Activated T-helper 1 cell treated with anti-CD3 and anti-CD28 coated beads, Interleukin-12 subunit alpha, Interleukin-12 subunit beta, Interleukin-2, Interleukin-4 antibody, amounts not matched to agents 30 ng/mL and 10 ng/mL and 1 ng/mL, durations not matched to agents 14 hours and 24 hours and 36 hours (primary cell): ENCODE results near the gene SLC35C1. TPM values are rescaled to one million over a fixed set of nuclear protein-coding genes. Genes with fewer than 3 reads are reported as not detected.
A peak's percentile ranks its signal among the peaks of the same experiment; 100 is the strongest.

Experiments used
- DNase-seq: peaks from one replicate; pipeline ENCODE4 v3.0.0; 2021; ENCODE audit warnings: low spot score
- H3K27ac Mint-ChIP-seq: one replicate; pipeline ENCODE4 v1.8.0; 2021; ENCODE audit warnings: mild to moderate bottlenecking, mixed read lengths
- H3K27me3 Mint-ChIP-seq: one replicate; pipeline ENCODE4 v1.8.0; 2022; ENCODE audit warnings: mild to moderate bottlenecking, moderate library complexity, mixed read lengths; ENCODE audit not compliant: insufficient read depth
- H3K36me3 Mint-ChIP-seq: one replicate; pipeline ENCODE4 v1.8.0; 2021; ENCODE audit warnings: low read depth, mixed read lengths
- H3K4me1 Mint-ChIP-seq: one replicate; pipeline ENCODE4 v1.8.0; 2021; ENCODE audit warnings: low read depth, mixed read lengths
- H3K4me3 Mint-ChIP-seq: one replicate; pipeline ENCODE4 v1.8.0; 2021; ENCODE audit warnings: mild to moderate bottlenecking, moderate library complexity, mixed read lengths
- H3K9me3 Mint-ChIP-seq: one replicate; pipeline ENCODE4 v1.8.0; 2021; ENCODE audit warnings: mixed read lengths
- intact Hi-C: fragments of 100-400 bp; cut with micrococcal nuclease; formaldehyde crosslinking; loops from one replicate; pipeline ENCODE4 v1.15.1; 2024
- total RNA-seq: library from RNA; stranded (reverse); gene quantifications from 2 replicates; pipeline ENCODE4 v1.2.3, GENCODE V29; 2022

SLC35C1 gene
- total RNA-seq, 1 donor from 2014 or later = 18.2 TPM

- Mint-ChIP-seq H3K27ac (no peak overlapping the region), H3K4me3 (peak overlapping the region; percentile 30), H3K9me3 (no peaks in the 10 kb centered on the region), H3K27me3 (peaks cover 5% of the 10 kb centered on the region), H3K4me1 (peaks cover 12% of the 10 kb centered on the region), H3K36me3 (no peaks in the 10 kb centered on the region)
- DNase-seq = no peak
- intact Hi-C loops = loop anchor here (2.0 kb wide), 1 partner anchor 662 kb away; no protein-coding TSS in a partner anchor
Observed at GRCh38 chr11:45772449-45772774, 32.5 kb upstream of the SLC35C1 start.

GRCh38 chr11:45772986-45773785 is 31.8 kb upstream of the SLC35C1 start:
- intact Hi-C loops = loop anchor here (2.0 kb wide), 1 partner anchor 662 kb away; no protein-coding TSS in a partner anchor
- H3K4me3 Mint-ChIP-seq = peak overlapping the region; percentile 2

GRCh38 chr11:45773786-45774655 is 30.9 kb upstream of the SLC35C1 start:
- Mint-ChIP-seq H3K4me3 (no peak overlapping the region), H3K4me1 (peaks cover 12% of the 10 kb centered on the region), H3K9me3 (no peaks in the 10 kb centered on the region), H3K27ac (no peak overlapping the region), H3K27me3 (peaks cover 9% of the 10 kb centered on the region), H3K36me3 (no peaks in the 10 kb centered on the region)
- intact Hi-C loops = loop anchor here (2.0 kb wide), 1 partner anchor 663 kb away; no protein-coding TSS in a partner anchor
- DNase-seq = no peak

More at GRCh38 chr11:45772986-45773785, 31.8 kb upstream of the SLC35C1 start:
- Mint-ChIP-seq H3K27me3 (peaks cover 9% of the 10 kb centered on the region), H3K9me3 (no peaks in the 10 kb centered on the region), H3K4me1 (peaks cover 12% of the 10 kb centered on the region), H3K27ac (no peak overlapping the region), H3K36me3 (no peaks in the 10 kb centered on the region)
- DNase-seq = no peak

GRCh38 chr11:45774786-45775185 is 30.2 kb upstream of the SLC35C1 start:
- intact Hi-C loops = no loop called here
- Mint-ChIP-seq H3K9me3 (no peaks in the 10 kb centered on the region), H3K27me3 (peaks cover 7% of the 10 kb centered on the region), H3K36me3 (no peaks in the 10 kb centered on the region), H3K27ac (no peak overlapping the region), H3K4me3 (no peak overlapping the region), H3K4me1 (peaks cover 12% of the 10 kb centered on the region)
- DNase-seq = no peak

- Mint-ChIP-seq H3K27me3 (peaks cover 9% of the 10 kb centered on the region), H3K36me3 (no peaks in the 10 kb centered on the region), H3K4me3 (no peak overlapping the region), H3K9me3 (no peaks in the 10 kb centered on the region), H3K27ac (no peak overlapping the region), H3K4me1 (no peaks in the 10 kb centered on the region)
- intact Hi-C loops = no loop called here
- no peak for DNase-seq
Observed at GRCh38 chr11:45777127-45777969, 27.6 kb upstream of the SLC35C1 start.

- intact Hi-C loops = no loop called here
- H3K4me3 Mint-ChIP-seq = no peak overlapping the region
- no peaks in the 10 kb centered on the region for H3K4me1 Mint-ChIP-seq
- no peaks in the 10 kb centered on the region for H3K9me3 Mint-ChIP-seq
- no peak overlapping the region for H3K27ac Mint-ChIP-seq
- peaks cover 11% of the 10 kb centered on the region for H3K27me3 Mint-ChIP-seq
- DNase-seq = no peak
- no peaks in the 10 kb centered on the region for H3K36me3 Mint-ChIP-seq
Observed at GRCh38 chr11:45778341-45778740, 26.6 kb upstream of the SLC35C1 start.

- intact Hi-C loops = no loop called here
- Mint-ChIP-seq H3K4me1 (no peaks in the 10 kb centered on the region), H3K27me3 (peaks cover 15% of the 10 kb centered on the region), H3K9me3 (no peaks in the 10 kb centered on the region), H3K36me3 (no peaks in the 10 kb centered on the region), H3K4me3 (no peak overlapping the region), H3K27ac (no peak overlapping the region)
- no peak for DNase-seq
Observed at GRCh38 chr11:45779602-45780001, 25.3 kb upstream of the SLC35C1 start.

GRCh38 chr11:45786272-45786671 is 18.7 kb upstream of the SLC35C1 start:
- Mint-ChIP-seq H3K4me1 (no peaks in the 10 kb centered on the region), H3K36me3 (no peaks in the 10 kb centered on the region)
- intact Hi-C loops = no loop called here

GRCh38 chr11:45788887-45789286 is 16.1 kb upstream of the SLC35C1 start:
- peaks cover 21% of the 10 kb centered on the region for H3K27me3 Mint-ChIP-seq
- no peaks in the 10 kb centered on the region for H3K4me1 Mint-ChIP-seq
- intact Hi-C loops = no loop called here
- peaks cover 3% of the 10 kb centered on the region for H3K9me3 Mint-ChIP-seq
- no peak overlapping the region for H3K4me3 Mint-ChIP-seq
- H3K36me3 Mint-ChIP-seq = no peaks in the 10 kb centered on the region
- DNase-seq = no peak
- no peak overlapping the region for H3K27ac Mint-ChIP-seq

More at GRCh38 chr11:45786272-45786671, 18.7 kb upstream of the SLC35C1 start:
- Mint-ChIP-seq H3K27ac (no peak overlapping the region), H3K4me3 (no peak overlapping the region), H3K9me3 (peaks cover 3% of the 10 kb centered on the region), H3K27me3 (peaks cover 17% of the 10 kb centered on the region)
- DNase-seq = no peak

- DNase-seq = no peak
- no peak overlapping the region for H3K27ac Mint-ChIP-seq
- H3K9me3 Mint-ChIP-seq = peaks cover 3% of the 10 kb centered on the region
- no peak overlapping the region for H3K4me3 Mint-ChIP-seq
- H3K36me3 Mint-ChIP-seq = no peaks in the 10 kb centered on the region
- peaks cover 16% of the 10 kb centered on the region for H3K27me3 Mint-ChIP-seq
- no peaks in the 10 kb centered on the region for H3K4me1 Mint-ChIP-seq
- intact Hi-C loops = no loop called here
Observed at GRCh38 chr11:45791524-45791923, 13.4 kb upstream of the SLC35C1 start.

GRCh38 chr11:45794169-45794568 is 10.8 kb upstream of the SLC35C1 start:
- Mint-ChIP-seq H3K27me3 (peaks cover 14% of the 10 kb centered on the region), H3K4me1 (no peaks in the 10 kb centered on the region), H3K4me3 (no peak overlapping the region), H3K27ac (no peak overlapping the region), H3K36me3 (no peaks in the 10 kb centered on the region), H3K9me3 (no peaks in the 10 kb centered on the region)
- intact Hi-C loops = no loop called here
- DNase-seq = no peak

GRCh38 chr11:45795379-45795778 is 9.6 kb upstream of the SLC35C1 start:
- intact Hi-C loops = no loop called here
- DNase-seq = no peak

More at GRCh38 chr11:45795379-45795778, 9.6 kb upstream of the SLC35C1 start:
- H3K4me1 Mint-ChIP-seq = no peaks in the 10 kb centered on the region
- peaks cover 14% of the 10 kb centered on the region for H3K27me3 Mint-ChIP-seq
- H3K4me3 Mint-ChIP-seq = no peak overlapping the region
- H3K36me3 Mint-ChIP-seq = no peaks in the 10 kb centered on the region
- H3K27ac Mint-ChIP-seq = no peak overlapping the region
- no peaks in the 10 kb centered on the region for H3K9me3 Mint-ChIP-seq
